Kidney epithelial cell (primary cell): ENCODE results near the gene FAM234A. TPM values are rescaled to one million over a fixed set of nuclear protein-coding genes. Genes with fewer than 3 reads are reported as not detected.

Source experiments
- DNase-seq: peaks from one replicate; pipeline ENCODE4 v3.0.0-alpha.2; 2010; ENCODE audit warnings: low read depth
- H3K27me3 ChIP-seq: 2 replicates; pipeline ENCODE4 v1.6.0; 2011; ENCODE audit warnings: low read length; ENCODE audit not compliant: control insufficient read depth, insufficient read depth
- H3K36me3 ChIP-seq: 2 replicates; pipeline ENCODE4 v1.5.1; 2011; ENCODE audit warnings: low read length; ENCODE audit not compliant: control insufficient read depth, insufficient read depth
- H3K4me3 ChIP-seq: 2 replicates; pipeline ENCODE4 v1.5.1; 2011; ENCODE audit warnings: low read depth, mild to moderate bottlenecking, control low read depth, low read length
- total RNA-seq: library from RNA; depleted of rRNA; stranded (reverse); fragments of >200 nt; gene quantifications from 2 replicates; pipeline ENCODE4 v1.2.3, GENCODE V29; 2015
- TF ChIP-seq, protein P1 (sequence below): IDR thresholded peaks from 2 replicates; pipeline ENCODE4 v1.5.1; 2011; ENCODE audit warnings: mild to moderate bottlenecking, moderate library complexity, low read length, control low read depth, inconsistent platforms; ENCODE audit not compliant: insufficient read depth, poor library complexity, severe bottlenecking

Gene FAM234A
- total RNA-seq, 1 donor from 2014 or later, result 97.5 TPM

DNA sequence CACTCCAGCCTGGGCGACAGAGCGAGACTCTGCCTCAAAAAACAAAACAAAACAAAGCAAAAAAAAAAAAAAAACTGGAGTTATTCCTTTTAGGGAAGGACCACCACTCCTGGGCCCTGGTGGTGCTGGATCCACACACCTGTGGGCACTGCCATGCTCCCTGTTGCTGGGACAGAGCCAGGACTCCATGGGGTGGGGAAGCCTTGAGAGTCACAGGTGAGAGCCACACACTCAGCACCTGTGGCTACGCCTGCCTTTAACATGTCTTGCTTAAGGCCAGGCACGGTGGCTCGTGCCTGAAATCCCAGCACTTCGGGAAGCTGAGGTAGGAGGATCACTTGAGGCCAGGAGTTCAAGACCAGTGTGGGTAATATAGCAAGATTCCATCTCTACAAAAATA is 66.6 kb downstream of the FAM234A start:
- Histone ChIP-seq H3K36me3 (no peaks in the 10 kb centered on the region), H3K27me3 (no peaks in the 10 kb centered on the region), H3K4me3 (no peak overlapping the region)
- TF ChIP-seq, protein P1, sequence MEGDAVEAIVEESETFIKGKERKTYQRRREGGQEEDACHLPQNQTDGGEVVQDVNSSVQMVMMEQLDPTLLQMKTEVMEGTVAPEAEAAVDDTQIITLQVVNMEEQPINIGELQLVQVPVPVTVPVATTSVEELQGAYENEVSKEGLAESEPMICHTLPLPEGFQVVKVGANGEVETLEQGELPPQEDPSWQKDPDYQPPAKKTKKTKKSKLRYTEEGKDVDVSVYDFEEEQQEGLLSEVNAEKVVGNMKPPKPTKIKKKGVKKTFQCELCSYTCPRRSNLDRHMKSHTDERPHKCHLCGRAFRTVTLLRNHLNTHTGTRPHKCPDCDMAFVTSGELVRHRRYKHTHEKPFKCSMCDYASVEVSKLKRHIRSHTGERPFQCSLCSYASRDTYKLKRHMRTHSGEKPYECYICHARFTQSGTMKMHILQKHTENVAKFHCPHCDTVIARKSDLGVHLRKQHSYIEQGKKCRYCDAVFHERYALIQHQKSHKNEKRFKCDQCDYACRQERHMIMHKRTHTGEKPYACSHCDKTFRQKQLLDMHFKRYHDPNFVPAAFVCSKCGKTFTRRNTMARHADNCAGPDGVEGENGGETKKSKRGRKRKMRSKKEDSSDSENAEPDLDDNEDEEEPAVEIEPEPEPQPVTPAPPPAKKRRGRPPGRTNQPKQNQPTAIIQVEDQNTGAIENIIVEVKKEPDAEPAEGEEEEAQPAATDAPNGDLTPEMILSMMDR, result no peak
- no peak for DNase-seq

DNA sequence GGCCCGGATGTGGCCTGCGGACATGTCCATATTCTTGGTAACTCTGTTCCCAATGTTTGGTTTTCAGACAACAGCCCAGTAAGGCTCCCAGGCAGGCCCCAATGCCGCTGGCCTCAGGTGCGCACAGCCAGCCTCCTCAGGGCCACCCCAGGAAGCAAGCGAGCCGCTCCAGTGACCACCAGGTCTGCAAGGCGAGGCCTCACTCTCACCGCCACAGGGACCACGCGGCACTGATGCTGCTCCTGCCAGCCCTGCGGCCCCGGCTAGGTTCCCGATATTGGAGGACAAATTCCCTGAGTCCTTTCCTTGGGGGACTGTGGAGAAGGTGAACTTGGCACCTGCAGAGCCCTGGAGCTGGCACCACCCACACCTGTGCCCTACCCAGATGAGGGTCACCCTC is 67.3 kb downstream of the FAM234A start:
- Histone ChIP-seq H3K4me3 (no peak overlapping the region), H3K27me3 (no peaks in the 10 kb centered on the region), H3K36me3 (no peaks in the 10 kb centered on the region)
- TF ChIP-seq, protein P1, result no peak
- DNase-seq, result no peak

DNA sequence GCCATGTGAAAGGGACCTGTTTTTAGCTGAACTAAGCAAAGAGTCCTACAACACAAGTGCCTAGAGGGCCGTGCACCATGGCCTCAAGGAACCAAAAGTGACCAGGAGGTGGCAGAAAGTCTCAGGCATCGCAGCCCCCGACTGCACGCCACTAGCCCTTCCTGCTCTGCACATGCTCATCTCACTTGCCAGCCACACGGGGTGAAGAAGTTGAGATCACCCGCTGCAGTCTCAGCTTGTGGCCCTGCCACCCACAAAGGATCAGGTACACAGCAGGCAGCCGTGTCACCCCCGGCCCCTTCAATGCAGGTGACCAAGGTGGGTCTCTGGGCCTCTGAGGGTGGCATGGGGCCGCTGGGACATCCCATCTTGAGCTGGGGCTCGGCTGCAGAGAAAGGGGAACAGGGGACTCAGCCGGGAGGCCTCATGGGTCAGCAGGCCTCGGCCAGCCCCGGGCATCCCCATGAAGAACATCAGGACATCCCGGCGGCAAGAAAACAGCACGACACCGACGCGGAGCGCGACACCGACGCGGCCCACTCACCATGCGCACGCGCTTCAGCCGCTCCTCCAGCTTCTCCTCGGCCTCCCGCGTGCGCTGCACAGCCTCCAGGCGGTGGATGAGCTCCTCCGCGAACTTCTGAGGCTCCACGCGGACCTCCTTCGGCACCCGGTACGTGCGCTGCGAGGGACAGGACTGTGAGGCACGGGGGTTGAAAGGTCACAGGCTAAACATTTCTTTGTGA is 69.3 kb downstream of the FAM234A start:
- H3K27me3 ChIP-seq, result no peaks in the 10 kb centered on the region
- H3K4me3 ChIP-seq, result no peak overlapping the region
- no peak for DNase-seq
- H3K36me3 ChIP-seq, result no peaks in the 10 kb centered on the region
- TF ChIP-seq, protein P1, result no peak

DNA sequence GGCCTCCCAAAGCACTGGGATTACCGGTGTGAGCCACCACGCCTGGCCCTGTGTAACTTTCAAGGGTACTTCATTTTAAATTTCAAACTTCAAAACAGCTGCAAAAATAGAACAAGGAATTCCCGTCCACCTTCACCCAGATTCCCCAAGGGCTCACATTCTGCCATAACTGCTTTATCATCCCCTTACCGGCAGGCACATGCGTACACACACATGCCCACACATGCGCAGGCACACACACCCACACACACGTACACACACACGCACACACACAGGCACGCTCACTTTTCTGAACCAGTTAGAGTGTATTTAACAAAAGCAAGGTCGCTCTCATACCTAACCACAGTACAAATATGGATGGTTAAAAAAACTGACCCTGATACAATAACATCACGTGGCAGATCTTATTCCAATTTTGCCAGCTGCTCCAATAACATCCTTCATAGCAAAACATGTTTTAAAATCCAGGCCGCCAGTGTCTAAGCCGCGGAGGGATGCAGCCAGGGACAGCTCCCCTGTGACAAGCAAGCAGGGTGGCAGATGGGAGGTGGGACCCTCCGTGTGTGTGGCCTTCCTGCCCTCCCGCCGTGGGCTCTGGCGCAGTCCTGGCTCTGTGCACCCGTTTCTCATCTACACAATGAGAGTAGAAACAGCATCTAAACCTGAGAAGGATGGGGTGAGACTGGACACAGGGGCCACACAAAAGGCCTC is 71.5 kb downstream of the FAM234A start:
- H3K27me3 ChIP-seq, result no peaks in the 10 kb centered on the region
- H3K4me3 ChIP-seq, result no peak overlapping the region
- H3K36me3 ChIP-seq, result no peaks in the 10 kb centered on the region
- TF ChIP-seq, protein P1, result no peak
- no peak for DNase-seq

DNA sequence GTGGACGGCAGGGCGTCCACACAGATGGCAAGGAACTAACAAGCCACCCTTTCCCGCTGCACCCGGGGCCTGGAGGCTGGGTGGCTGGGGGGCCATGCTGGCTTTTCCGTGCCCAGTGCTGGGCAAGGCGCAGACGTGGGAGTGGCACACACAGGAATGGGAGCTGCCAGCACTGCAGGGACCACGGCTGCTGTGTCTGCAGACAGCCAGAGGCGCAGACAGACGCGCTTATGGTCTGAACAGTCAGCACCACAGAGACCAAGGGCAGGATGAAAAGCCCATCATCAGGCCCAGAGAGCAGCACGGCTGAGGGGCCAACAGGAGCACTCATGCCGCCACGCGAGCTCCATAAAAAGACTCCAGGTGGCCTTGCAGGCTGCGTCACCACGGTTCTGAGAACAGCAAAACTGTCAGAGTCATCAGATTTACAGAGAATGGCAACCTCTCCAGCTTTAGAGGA is 72.3 kb downstream of the FAM234A start:
- Histone ChIP-seq H3K27me3 (no peaks in the 10 kb centered on the region), H3K4me3 (no peak overlapping the region), H3K36me3 (no peaks in the 10 kb centered on the region)
- TF ChIP-seq, protein P1, result no peak
- DNase-seq, result no peak
